Fibroblast of the aortic adventitia (primary cell): ENCODE measurements around the gene KEL. TPM values are rescaled to one million over a fixed set of nuclear protein-coding genes. Genes with fewer than 3 reads are reported as not detected.
A peak's percentile ranks its signal among the peaks of the same experiment; 100 is the strongest.

ENCODE experiments used
- DNase-seq: peaks from one replicate; pipeline ENCODE4 v3.0.0-alpha.2; 2010; ENCODE audit warnings: low read depth
- H3K4me3 ChIP-seq: 2 replicates; pipeline ENCODE4 v1.5.1; 2011; ENCODE audit warnings: low read depth, mild to moderate bottlenecking, control low read depth, low read length, moderate library complexity
- CTCF ChIP-seq: IDR thresholded peaks from 2 replicates; pipeline ENCODE4 v1.5.1; 2011; ENCODE audit warnings: mild to moderate bottlenecking, low read length, control low read depth, inconsistent platforms; ENCODE audit not compliant: insufficient read depth
- total RNA-seq: library from RNA; depleted of rRNA; stranded (reverse); fragments of >200 nt; gene quantifications from 2 replicates; pipeline ENCODE4 v1.2.3, GENCODE V29; 2012; ENCODE audit warnings: low replicate concordance

The KEL gene
- total RNA-seq, 1 donor, result not detected

GRCh38 chr7:142913051-142913450 lies 49.1 kb downstream of the KEL start:
- no peak overlapping the region for H3K4me3 ChIP-seq
- TF ChIP-seq CTCF, result no peak
- no peak for DNase-seq

GRCh38 chr7:142910481-142910880 lies 51.7 kb downstream of the KEL start:
- no peak for TF ChIP-seq CTCF
- H3K4me3 ChIP-seq, result no peak overlapping the region
- DNase-seq, result no peak

- TF ChIP-seq CTCF, result no peak
- no peak for DNase-seq
- H3K4me3 ChIP-seq, result no peak overlapping the region
Measured at GRCh38 chr7:142910031-142910433, 52.1 kb downstream of the KEL start.

- peak; percentile 8 for DNase-seq
- no peak overlapping the region for H3K4me3 ChIP-seq
- TF ChIP-seq CTCF, result peak; percentile 18
Measured at GRCh38 chr7:142908921-142909890, 53.0 kb downstream of the KEL start.

- no peak for DNase-seq
- H3K4me3 ChIP-seq, result no peak overlapping the region
- TF ChIP-seq CTCF, result no peak
Measured at GRCh38 chr7:142908290-142908689, 53.9 kb downstream of the KEL start.

GRCh38 chr7:142906643-142907042 lies 55.5 kb downstream of the KEL start:
- no peak overlapping the region for H3K4me3 ChIP-seq
- DNase-seq, result no peak
- TF ChIP-seq CTCF, result no peak
